HG03354 (cell line): ENCODE measurements around the gene PEMT.

Experiments used
- ATAC-seq: cut with Tn5 transposase; IDR thresholded peaks from one replicate; pipeline ENCODE4 v1.9.1; 2021; ENCODE audit warnings: mild to moderate bottlenecking; ENCODE audit not compliant: unreplicated experiment, poor library complexity, severe bottlenecking

Gene PEMT

DNA sequence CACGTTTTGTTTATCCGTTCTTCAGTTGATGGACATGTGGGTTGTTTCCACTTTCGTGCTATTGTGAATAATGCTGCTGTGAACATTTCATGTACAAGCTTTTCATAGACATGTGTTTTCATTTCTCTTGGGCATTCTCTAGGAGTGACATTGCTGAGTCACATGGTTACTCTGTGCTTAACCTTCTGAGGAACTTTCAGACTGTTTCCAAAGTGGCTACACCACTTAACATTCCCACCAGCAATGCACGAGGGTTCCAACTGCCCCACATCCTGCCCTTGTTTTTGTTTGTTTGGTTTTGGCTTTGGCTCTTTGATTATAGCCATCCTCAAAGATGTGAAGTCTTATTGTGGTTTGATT lies 14.2 kb upstream of the PEMT start:
- ATAC-seq = no peak

DNA sequence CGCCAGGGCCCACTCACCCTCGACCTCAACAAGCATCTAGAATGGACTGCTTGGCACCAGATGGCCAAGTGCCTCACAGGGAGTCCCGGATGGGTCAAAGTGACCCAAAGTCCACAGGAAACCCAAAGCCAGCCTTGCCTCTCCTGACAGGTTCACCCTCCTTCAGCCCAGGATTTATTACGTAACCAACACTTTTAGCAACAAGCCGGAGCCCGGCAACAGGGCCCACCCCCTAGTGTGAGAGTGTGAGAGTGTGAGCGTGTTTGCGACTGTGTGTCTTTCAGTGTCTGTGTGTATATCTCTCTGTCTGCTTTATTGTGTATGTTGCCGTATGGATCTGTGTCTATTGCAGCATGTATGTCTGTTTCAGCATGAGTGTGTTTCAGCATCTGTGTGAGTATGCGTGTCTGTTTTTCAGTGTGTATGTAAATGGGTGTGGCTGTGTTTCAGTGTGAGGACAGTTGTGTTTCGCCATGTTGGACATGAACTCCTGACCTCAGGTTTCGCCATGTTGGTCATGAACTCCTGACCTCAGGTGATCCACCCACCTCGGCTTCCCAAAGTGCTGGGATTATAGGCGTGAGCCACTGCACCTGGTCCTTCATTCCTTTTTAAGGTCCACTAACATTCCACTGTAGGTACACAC lies 13.7 kb upstream of the PEMT start:
- no peak for ATAC-seq

GRCh38 chr17:17603895-17604225 lies 12.4 kb upstream of the PEMT start:
- no peak for ATAC-seq

DNA sequence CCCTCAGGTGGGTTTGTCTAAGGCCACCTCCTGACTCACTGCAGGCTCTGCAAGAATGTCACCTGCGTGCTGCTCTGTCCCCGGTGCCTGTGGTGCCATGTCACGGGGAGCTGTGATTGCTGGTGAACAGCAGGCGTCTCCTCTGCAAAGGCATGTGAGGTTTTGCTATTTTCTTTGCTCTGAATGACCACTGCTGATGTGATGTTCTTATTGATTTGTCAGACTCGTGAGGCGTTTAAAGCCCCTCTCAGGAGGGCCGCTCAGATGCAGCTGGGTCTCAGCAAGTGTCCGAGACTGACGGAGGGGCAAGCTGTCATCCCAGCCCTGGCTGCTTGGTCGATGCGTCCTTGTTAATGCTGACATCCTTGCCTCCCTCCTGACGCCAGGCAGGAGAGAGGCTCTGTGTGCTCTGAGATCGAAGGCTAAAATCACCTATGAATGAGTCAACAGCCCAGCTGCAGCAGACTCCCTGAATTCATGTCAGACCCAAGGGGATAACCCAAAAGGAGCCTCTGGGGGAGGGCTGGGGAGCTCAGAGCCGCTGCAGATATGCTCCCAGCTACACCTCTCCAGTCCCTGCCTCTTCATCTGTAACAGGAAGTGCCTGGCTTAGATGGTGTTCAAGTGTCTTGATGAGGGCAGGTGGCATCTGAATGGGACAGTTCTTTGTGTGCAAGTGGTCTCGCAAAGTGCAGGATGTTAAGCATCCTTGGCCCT lies 11.8 kb upstream of the PEMT start:
- no peak for ATAC-seq

GRCh38 chr17:17599965-17600364 lies 8.5 kb upstream of the PEMT start:
- no peak for ATAC-seq

DNA sequence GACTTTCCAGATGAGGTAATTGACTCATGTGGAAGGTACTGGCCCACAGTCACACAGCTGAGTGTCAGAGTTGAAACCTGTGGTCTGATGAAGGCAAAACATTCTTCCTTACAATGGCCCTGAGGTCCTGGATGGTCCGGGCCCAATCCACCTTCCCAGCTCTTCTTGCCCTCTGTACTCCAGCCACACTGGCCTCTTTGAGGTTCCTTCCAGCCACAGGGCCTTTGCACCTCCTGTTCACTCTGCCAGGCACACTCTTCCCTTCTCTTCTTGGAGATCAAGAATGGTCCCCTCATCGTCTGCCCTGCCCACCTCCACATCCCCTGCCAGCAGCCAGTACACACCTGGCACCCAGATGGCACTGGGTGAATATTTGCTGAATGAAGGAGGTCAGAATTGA lies 6.5 kb upstream of the PEMT start:
- ATAC-seq = no peak

- ATAC-seq = no peak
Measured at GRCh38 chr17:17595755-17596154, 4.2 kb upstream of the PEMT start.

DNA sequence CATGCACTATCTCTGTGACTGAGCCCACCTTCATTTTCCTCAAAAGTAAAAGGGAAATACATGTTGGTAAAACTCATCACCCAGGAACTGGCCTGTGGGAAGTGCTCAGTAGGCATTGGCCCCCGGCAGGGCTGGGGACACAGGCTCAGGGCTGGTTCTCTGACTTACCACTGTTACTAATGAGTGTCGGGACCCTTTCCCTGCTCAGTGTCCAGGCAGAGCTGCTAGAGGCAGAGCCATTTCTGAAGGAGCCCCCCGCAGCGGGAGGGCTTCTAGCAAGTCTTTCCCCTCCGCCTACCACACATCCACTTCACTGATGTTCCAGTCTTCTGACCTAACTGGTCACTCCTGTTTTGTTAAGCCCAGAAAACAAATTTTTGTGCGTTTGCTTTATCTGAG lies 1.7 kb upstream of the PEMT start:
- no peak for ATAC-seq

GRCh38 chr17:17590883-17591354 lies 589 bp downstream of the PEMT start:
- ATAC-seq = no peak

DNA sequence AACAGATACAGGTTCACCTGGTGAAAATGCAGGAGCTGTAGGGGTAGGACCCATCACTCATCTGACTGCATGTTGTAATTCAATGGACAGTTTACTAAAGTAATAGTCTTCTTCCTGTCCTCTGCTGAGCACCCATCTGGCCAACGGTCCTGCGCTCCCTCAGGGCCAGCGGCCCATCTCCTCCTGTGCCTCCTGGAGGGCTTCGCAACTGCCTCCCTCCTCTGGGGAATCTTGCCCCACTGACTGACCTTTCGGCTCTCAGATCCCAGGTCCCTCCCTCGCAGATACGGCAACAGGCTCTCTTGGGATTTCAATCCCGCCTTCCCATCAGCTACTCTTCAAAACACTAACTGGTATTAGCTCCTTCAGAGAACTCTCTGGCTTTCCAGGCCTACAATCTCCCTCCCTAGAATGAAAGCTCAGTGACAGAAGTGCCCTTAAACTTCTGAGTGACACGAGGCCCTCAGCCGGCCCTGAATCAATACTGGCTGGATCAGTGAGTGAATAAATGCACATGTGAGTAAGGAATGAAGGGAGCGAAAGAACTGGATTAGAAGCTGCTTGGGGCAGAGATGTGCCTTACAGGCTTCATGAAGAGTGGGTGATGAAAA lies 1.3 kb downstream of the PEMT start:
- ATAC-seq = no peak

DNA sequence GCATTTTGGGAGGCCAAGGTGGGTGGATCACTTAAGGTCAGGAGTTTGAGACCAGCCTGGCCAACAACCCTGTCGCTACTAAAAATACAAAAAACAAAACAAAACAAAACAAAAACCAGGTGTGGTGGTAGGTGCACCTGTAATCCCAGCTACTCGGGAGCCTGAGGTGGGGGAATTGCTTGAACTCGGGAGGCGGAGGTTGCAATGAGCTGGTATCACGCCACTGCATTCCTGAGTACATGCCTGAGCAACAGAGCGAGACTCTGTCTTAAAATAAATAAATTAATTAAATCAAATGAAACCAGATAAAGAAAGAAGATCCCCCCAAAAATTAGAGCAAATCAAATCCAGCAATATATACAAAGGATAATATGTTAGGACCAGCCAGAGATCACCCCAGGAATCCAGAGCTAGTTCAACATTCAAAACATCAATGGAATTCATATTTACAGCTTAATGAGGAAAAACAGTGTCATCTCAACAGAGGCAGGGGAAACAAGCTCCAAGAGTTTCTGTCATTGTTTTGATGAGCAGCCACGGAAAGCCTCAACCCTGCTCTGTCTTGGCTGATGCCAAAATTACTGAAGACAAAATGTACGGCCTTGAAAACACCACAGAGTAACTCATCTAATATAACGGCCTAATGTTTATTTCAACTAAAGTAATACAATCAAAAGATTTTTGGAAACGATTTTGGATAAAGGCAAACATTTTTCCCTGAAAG lies 3.7 kb downstream of the PEMT start:
- ATAC-seq = no peak

DNA sequence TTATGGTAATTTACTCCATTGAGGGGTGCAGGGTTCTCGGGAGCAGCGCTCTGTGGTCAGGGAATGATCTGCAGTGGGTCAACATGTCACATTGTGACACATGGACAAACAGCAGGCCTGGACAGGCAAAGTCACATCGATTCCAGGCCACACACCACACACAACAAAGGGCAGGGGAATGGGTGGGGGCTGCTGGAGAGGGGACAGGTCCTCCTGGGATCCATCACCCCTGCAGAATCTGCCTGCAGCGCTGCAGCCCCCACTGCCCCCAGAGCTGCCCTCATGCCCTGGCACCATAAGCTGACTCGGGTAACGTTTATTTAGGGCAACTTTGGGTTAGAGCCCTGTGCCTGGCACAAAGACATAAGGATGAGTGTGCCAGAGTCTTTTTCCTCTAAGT lies 9.1 kb downstream of the PEMT start:
- ATAC-seq = no peak

GRCh38 chr17:17581509-17581908 lies 10.0 kb downstream of the PEMT start:
- no peak for ATAC-seq

GRCh38 chr17:17580662-17581470 lies 10.6 kb downstream of the PEMT start:
- no peak for ATAC-seq

DNA sequence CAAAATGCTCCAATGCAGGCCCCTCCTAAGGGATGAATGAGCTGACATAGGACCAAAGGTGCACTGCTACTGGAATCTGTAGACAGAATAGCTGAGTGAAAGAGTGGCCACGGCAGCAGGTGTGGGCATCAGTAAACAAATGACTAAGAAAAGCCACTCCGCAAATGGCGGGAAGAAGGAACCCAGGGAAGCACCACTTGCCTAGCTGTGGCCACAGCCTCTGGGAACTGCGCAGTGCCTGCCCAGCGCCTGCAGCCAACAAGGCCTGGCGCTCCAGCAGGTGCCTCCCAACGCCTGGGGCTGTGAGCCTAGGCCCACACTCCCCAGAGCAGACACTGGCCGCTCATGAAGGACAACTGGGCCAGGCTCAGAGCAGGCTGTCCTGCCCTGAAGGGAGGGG lies 11.8 kb downstream of the PEMT start:
- no peak for ATAC-seq

- ATAC-seq = no peak
Measured at GRCh38 chr17:17577373-17577772, 14.1 kb downstream of the PEMT start.

DNA sequence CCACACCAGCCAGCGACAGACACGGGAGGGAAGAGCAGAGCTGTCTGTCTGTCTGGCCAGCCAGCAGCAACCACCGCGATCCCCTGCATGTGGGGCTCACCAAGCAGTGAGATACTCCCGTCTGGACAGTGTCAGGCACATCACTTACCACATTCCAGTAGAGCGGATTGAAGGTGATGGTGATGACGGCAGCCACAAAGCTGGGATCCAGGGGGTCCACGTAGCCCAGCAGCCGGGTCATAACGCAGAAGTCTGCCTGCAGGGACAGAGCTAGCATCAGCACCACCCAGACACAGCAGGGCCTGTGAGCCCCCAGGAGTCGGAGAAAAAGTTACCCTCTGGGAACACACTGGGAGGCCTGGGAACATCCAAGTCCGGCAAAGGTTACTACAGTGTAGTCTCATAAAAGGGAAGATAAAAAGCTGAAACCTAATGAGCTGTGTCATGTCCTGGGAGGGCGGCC lies 14.7 kb downstream of the PEMT start:
- ATAC-seq = no peak

DNA sequence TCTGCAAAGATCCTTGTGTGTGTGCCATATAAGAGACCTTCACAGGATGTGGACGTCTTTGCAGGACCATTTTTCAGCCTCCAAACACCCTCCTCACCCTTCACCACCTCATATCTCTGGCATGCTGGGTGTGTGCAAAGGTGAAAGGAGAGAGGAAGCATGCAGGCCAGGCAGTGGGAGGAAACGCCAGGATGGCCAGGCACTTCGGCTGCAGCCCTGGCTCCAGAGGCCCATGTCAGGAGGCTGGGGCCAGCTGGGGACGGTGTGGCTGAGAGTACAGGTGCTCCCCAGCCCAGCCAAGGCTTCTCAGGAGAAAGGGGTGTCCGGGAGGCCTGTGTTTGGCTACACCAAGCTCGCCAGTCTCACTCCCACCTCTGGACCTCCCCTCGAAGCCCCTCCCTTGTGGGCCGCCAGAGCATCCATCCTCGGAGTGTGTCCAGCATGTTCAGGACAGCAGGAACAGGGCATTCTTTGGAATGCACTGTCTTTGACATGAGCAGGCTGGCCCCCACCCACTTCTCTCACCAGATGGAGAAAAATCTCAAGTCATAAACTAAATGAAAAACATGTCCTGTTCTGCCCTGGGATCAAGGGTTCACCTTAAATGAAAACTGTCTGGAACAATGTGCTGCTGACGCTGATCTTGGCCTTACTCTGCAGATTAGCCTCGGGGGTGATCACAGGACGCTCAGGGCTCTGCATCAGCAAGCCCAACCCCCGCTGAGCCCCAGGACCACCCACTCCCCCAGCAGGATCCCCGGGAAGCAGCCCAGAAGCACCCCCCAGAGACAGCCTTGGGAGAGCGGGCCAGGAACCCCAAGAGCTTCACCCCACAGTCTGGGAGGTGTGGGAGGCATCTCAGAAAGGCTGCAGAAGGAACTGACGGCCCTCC lies 15.9 kb downstream of the PEMT start:
- no peak for ATAC-seq

DNA sequence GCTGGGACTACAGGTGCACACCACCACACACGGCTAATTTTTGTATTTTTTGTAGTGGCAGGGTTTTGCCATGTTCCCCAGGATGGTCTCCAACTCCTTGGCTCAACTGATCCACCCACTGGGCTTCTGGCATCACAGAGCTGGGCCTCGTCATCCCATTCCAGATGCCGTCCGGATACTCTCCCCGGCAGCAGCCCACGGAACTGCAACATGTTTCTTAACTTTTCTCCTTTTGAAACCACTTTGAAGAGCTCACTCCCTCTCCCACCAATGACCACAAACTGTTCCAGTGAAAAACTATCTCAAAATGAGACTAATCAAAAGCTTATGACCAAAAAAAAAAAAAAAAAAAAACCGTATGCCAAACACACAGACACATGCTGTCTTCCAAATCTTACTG lies 17.6 kb downstream of the PEMT start:
- ATAC-seq = no peak
